ENCODE measurements around the gene ZNF500. TPM values are rescaled to one million over a fixed set of nuclear protein-coding genes. Genes with fewer than 3 reads are reported as not detected.

Gene ZNF500
- total and polyA plus RNA-seq, 10 of the 15 experiments (the other 5 are each of a cell fraction or from before 2014, with no cell fraction given): 0.99 to 13.1 (median 5.5) TPM

GRCh38 chr16:4790871-4791270 is 23.9 kb upstream of the ZNF500 start:
- Histone ChIP-seq H3K9me3 (replicated peaks; ENCODE audit: control insufficient read depth, insufficient read depth, low read length) (no peaks in the 10 kb centered on the region), H3K79me2 (ENCODE audit: control insufficient read depth, insufficient read depth, low read length) (no peaks in the 10 kb centered on the region), H3K27me3 (replicated peaks in 1 of 2; ENCODE audit: control insufficient read depth in 2 of 2, insufficient read depth in 2 of 2, low read length in 1 of 2) (no peaks in the 10 kb centered on the region), H4K20me1 (ENCODE audit: control insufficient read depth, insufficient read depth) (no peaks in the 10 kb centered on the region), H3K36me3 (ENCODE audit: control insufficient read depth in 2 of 2, insufficient read depth in 2 of 2, low read length in 1 of 2) (no peaks in the 10 kb centered on the region), H3K27ac (ENCODE audit: control insufficient read depth, insufficient read depth) (no peak overlapping the region), H3K4me3 (no peak overlapping the region), H3K4me2 (ENCODE audit: control insufficient read depth, insufficient read depth) (no peak overlapping the region), H3K4me1 (ENCODE audit: control insufficient read depth, insufficient read depth, low read length) (no peaks in the 10 kb centered on the region), H2AFZ (ENCODE audit: control insufficient read depth, low read depth, low read length) (no peak overlapping the region), H3K9ac (ENCODE audit: control insufficient read depth, insufficient read depth, low read length) (no peak overlapping the region)
- SMC1A ChIA-PET (ENCODE audit: uncharacterized antibody, unreplicated experiment): no interaction called here
- ATAC-seq: no peak
- no peak for DNase-seq (ENCODE audit: low read depth, low spot score)
- RAD21 ChIA-PET (ENCODE audit: unreplicated experiment): no interaction called here
- POLR2A ChIA-PET: no interaction called here
- TF ChIP-seq KLF5 (IDR thresholded peaks at IDR 0.05; ENCODE audit: partially characterized antibody) (no peak), SPI1 (IDR thresholded peaks at IDR 0.05; ENCODE audit: borderline replicate concordance, insufficient read depth, low read depth, low read length) (no peak), REST (IDR thresholded peaks at IDR 0.05; ENCODE audit: low read depth, low read length) (no peak), ZNF274 (IDR thresholded peaks at IDR 0.05; ENCODE audit: insufficient read depth, insufficient read length) (no peak), NR2C2 (IDR thresholded peaks at IDR 0.05; ENCODE audit: borderline replicate concordance, control insufficient read depth, insufficient read length, low read depth) (no peak), STAT1 (conservative IDR thresholded peaks at IDR 0.05) (no peak), NFYB (IDR thresholded peaks at IDR 0.05; ENCODE audit: insufficient read depth, low read depth, low read length) (no peak), ZNF384 (IDR thresholded peaks at IDR 0.05; ENCODE audit: borderline replicate concordance, low read depth, low read length) (no peak), YBX1 (IDR thresholded peaks at IDR 0.05) (no peak), RAD21 (IDR thresholded peaks at IDR 0.05; ENCODE audit: insufficient read depth, low read depth, low read length) (no peak), NBN (IDR thresholded peaks at IDR 0.05) (no peak), PML (IDR thresholded peaks at IDR 0.05; ENCODE audit: low read length) (no peak)
- no peak for FAIRE-seq
- CTCF ChIA-PET: no interaction called here
- no TSS peak for BruUV-seq (replicated peaks)
- intact Hi-C loops (cut with micrococcal nuclease; ENCODE audit: unreplicated experiment): no loop called here
- WGBS (ENCODE audit: insufficient coverage, insufficient replicate concordance, low lambda C conversion rate, missing lambda C conversion rate): 19% methylated on average over 10 of the region's 10 CpGs
- in situ Hi-C loops (cut with MboI): no loop called here
